K562 (cell line): ENCODE data around the gene ZMIZ1. TPM values are rescaled to one million over a fixed set of nuclear protein-coding genes. Genes with fewer than 3 reads are reported as not detected.

ENCODE experiments used
- CBFA2T2 ChIP-seq: fragments of 450-650 bp; conservative IDR thresholded peaks from 2 replicates; pipeline ENCODE4 v1.6.1; 2017; ENCODE audit warnings: mild to moderate bottlenecking
- RBM39 ChIP-seq: fragments of 200-400 bp; formaldehyde crosslinking; optimal IDR thresholded peaks from 2 replicates; pipeline ENCODE3; 2018; ENCODE audit warnings: low read depth, low read length
- ZBTB9 ChIP-seq: fragments of 450-650 bp; formaldehyde crosslinking; IDR thresholded peaks from 2 replicates; pipeline ENCODE4 v1.4.0; 2020; ENCODE audit warnings: mild to moderate bottlenecking, moderate library complexity
- ZFP91 ChIP-seq: sonication (generic); formaldehyde crosslinking; IDR thresholded peaks from 2 replicates; pipeline ENCODE4 v1.8.0; 2022; ENCODE audit warnings: mild to moderate bottlenecking, missing genetic modification reagents
- ZNF23 ChIP-seq: fragments of 250-450 bp; sonication (Bioruptor Pico); IDR thresholded peaks from 2 replicates; pipeline ENCODE4 v1.4.0; 2020; ENCODE audit warnings: mild to moderate bottlenecking
- polyA plus RNA-seq, 8 experiments: library from polyadenylated mRNA; depleted of rRNA in 4 of 8; stranded (reverse) in 5 of 8; unstranded in 3 of 8; fragments of >200 nt; fragmentation: Nextera tagmentation in 2 of 8; fragmentation: Illumina TruSeq in 1 of 8; extraction: Ambion mirVana in 2 of 8; extraction: Trizol in 1 of 8; gene quantifications; 2 replicates each; pipeline versions ENCODE4 v1.2.1 to v1.2.3, GENCODE V29; 2011 to 2014; ENCODE audit warnings: inconsistent platforms in 1 of 8, missing spikeins in 1 of 8
- total RNA-seq, 7 experiments: library from RNA; depleted of rRNA in 6 of 7; stranded (reverse); fragments of >200 nt in 6 of 7; fragmentation: Illumina TruSeq in 2 of 7; extraction: Trizol in 2 of 7; gene quantifications; 2 replicates each; pipeline versions ENCODE4 v1.2.1 to v1.2.3, GENCODE V29; 2011 to 2021; ENCODE audit warnings: low replicate concordance in 1 of 7
- TF ChIP-seq, protein P1 (sequence below): fragments of 250-450 bp; sonication (Bioruptor Pico); IDR thresholded peaks from 2 replicates; pipeline ENCODE4 v1.9.0; 2021; ENCODE audit warnings: mild to moderate bottlenecking, inconsistent platforms

Gene ZMIZ1
- total and polyA plus RNA-seq, 9 of the 15 experiments (the other 6 are each of a cell fraction or from before 2014, with no cell fraction given): 1.0 to 37.3 (median 4.3) TPM

DNA sequence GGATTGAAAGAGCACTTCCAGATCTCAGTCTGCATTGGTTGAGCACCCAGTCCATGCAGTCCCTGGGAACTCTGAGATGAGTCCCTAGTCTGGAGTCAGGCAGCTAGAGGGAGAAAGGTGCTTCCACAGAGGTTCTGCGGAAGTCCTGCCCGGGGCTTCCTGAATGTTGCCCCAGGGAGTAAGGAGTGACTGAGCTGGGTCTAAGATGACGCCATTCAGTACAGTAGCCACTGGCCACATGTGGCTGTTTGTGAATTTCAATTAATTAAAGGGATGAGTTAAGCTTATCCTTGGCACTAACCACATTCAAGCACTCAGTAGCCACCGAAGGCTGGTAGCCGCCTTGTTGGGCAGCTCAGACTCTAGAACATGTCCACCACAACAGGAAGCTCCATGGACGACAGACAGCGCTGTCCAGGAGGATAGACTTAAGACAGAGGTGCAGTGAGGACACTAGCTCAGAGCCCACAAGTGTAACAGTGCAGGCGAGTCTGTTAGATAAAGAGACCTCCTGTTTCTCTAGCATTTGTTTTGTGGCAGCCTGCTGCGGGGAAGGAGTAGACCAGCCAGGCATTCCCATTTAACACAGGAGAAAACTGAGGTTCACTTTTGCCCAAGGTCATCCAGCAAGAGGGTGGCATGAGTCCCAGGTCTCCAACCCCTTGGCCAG, 176.9 kb downstream of the ZMIZ1 start (continued):
- no peak for TF ChIP-seq ZFP91
- TF ChIP-seq RBM39: no peak
- no peak for TF ChIP-seq ZNF23
- TF ChIP-seq ZBTB9 (CRISPR knock-in tag): no peak
- TF ChIP-seq, protein P1, sequence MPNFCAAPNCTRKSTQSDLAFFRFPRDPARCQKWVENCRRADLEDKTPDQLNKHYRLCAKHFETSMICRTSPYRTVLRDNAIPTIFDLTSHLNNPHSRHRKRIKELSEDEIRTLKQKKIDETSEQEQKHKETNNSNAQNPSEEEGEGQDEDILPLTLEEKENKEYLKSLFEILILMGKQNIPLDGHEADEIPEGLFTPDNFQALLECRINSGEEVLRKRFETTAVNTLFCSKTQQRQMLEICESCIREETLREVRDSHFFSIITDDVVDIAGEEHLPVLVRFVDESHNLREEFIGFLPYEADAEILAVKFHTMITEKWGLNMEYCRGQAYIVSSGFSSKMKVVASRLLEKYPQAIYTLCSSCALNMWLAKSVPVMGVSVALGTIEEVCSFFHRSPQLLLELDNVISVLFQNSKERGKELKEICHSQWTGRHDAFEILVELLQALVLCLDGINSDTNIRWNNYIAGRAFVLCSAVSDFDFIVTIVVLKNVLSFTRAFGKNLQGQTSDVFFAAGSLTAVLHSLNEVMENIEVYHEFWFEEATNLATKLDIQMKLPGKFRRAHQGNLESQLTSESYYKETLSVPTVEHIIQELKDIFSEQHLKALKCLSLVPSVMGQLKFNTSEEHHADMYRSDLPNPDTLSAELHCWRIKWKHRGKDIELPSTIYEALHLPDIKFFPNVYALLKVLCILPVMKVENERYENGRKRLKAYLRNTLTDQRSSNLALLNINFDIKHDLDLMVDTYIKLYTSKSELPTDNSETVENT (CRISPR knock-in tag): no peak
- no peak for TF ChIP-seq CBFA2T2
